ENCODE measurements around the gene MCF2L2.

Gene MCF2L2

GRCh38 chr3:183313351-183313750 is 115.1 kb downstream of the MCF2L2 start:
- H3K4me3 ChIP-seq (ENCODE audit: control insufficient read depth, low read depth, low read length), result no peak overlapping the region
- no peak for TF ChIP-seq CTCF (conservative IDR thresholded peaks at IDR 0.05; ENCODE audit: control insufficient read depth, insufficient read depth, low read depth, low read length)
- no peak for DNase-seq (ENCODE audit: low read depth)

GRCh38 chr3:183312433-183312832 is 116.0 kb downstream of the MCF2L2 start:
- DNase-seq (ENCODE audit: low read depth), result no peak
- no peak overlapping the region for H3K4me3 ChIP-seq (ENCODE audit: control insufficient read depth, low read depth, low read length)
- TF ChIP-seq CTCF (conservative IDR thresholded peaks at IDR 0.05; ENCODE audit: control insufficient read depth, insufficient read depth, low read depth, low read length), result no peak

DNA sequence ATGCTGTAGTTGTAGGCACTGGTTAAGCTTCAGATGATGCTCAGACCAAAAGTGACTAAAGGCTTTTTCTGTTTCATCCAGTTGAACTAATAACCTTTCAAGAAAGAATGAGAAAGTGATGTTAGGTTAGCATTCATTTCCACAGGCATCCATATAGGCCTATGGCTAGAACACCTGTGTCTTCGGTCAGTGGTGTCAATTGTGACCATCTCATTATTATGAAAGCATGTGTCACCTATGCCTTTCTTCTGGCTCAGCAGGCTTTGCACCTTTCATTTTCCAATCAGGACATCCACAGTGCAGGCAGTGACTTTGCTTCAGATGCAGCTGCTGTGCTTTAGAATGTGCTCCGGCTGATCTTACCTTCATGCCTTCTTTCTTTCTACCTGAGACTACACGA is 117.5 kb downstream of the MCF2L2 start:
- no peak for TF ChIP-seq CTCF (conservative IDR thresholded peaks at IDR 0.05; ENCODE audit: control insufficient read depth, insufficient read depth, low read depth, low read length)
- H3K4me3 ChIP-seq (ENCODE audit: control insufficient read depth, low read depth, low read length), result no peak overlapping the region
- no peak for DNase-seq (ENCODE audit: low read depth)

DNA sequence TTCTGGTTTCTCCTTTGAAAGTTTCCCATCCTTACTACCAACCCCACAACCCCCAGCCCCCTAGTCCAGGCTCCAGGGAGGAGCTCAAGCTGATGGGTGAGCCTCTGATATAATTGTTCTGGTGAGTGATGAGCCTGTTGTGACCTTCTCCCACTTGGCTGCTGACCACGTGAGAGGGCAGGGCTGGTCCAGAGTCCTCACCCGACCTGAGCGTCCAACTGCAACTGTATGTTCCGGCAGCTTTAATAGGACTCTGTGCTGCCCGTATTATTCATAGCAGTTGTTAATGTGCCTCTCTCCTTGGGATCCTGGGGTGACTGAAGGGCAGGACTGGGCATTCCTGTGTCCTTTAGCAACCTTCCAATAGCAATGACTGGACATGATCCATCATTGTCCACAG is 119.1 kb downstream of the MCF2L2 start:
- H3K4me3 ChIP-seq (ENCODE audit: control insufficient read depth, low read depth, low read length), result no peak overlapping the region
- no peak for TF ChIP-seq CTCF (conservative IDR thresholded peaks at IDR 0.05; ENCODE audit: control insufficient read depth, insufficient read depth, low read depth, low read length)
- DNase-seq (ENCODE audit: low read depth), result peak; percentile 55

- TF ChIP-seq CTCF (conservative IDR thresholded peaks at IDR 0.05; ENCODE audit: control insufficient read depth, insufficient read depth, low read depth, low read length), result no peak
- no peak for DNase-seq (ENCODE audit: low read depth)
- H3K4me3 ChIP-seq (ENCODE audit: control insufficient read depth, low read depth, low read length), result no peak overlapping the region
Observed at GRCh38 chr3:183308751-183309150, 119.7 kb downstream of the MCF2L2 start.

DNA sequence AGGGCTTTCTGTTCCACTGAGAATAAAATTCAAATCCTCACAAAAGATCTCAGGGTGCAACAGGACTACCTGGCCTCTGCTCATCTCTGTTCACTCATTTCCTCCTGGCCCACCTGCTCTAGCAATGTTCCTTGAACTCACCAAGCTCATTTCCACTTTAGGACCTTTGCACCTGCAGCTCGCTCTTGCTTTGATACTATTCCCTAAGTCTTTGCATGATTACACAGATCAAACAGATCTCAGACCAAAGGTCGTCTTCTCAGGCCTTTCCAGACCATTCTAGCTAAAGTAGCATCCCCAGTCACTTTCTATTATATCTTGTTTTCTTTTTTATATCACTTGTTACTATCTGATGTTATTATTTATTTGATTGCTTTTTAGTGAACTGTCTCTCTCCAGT is 120.7 kb downstream of the MCF2L2 start:
- no peak overlapping the region for H3K4me3 ChIP-seq (ENCODE audit: control insufficient read depth, low read depth, low read length)
- no peak for TF ChIP-seq CTCF (conservative IDR thresholded peaks at IDR 0.05; ENCODE audit: control insufficient read depth, insufficient read depth, low read depth, low read length)
- DNase-seq (ENCODE audit: low read depth), result no peak

Data from fibroblast of mammary gland (primary cell).